Parathyroid adenoma (tissue), 2 donors: ENCODE results near the gene KCTD14.

ENCODE experiments used
- H2AFZ ChIP-seq: fragments of 300-600 bp; sonication (generic); one replicate; pipeline ENCODE4 v1.7.0; 2017; ENCODE audit warnings: antibody characterized with exemption, mild to moderate bottlenecking
- H3K27ac ChIP-seq: fragments of 300-600 bp; sonication (generic); one replicate; pipeline ENCODE4 v1.7.0; 2017
- H3K27me3 ChIP-seq: fragments of 300-600 bp; sonication (generic); one replicate; pipeline ENCODE4 v1.7.0; 2017; ENCODE audit warnings: low read length; ENCODE audit not compliant: control insufficient read depth, insufficient read depth
- H3K36me3 ChIP-seq: fragments of 300-600 bp; sonication (generic); one replicate; pipeline ENCODE4 v1.7.0; 2017; ENCODE audit warnings: low read length; ENCODE audit not compliant: control insufficient read depth, insufficient read depth
- H3K4me1 ChIP-seq: fragments of 300-600 bp; sonication (generic); one replicate; pipeline ENCODE4 v1.7.0; 2017; ENCODE audit warnings: control low read depth
- H3K4me2 ChIP-seq: fragments of 300-600 bp; sonication (generic); one replicate; pipeline ENCODE4 v1.7.0; 2017; ENCODE audit warnings: low read length
- H3K4me3 ChIP-seq: fragments of 300-600 bp; sonication (generic); one replicate; pipeline ENCODE4 v1.7.0; 2017; ENCODE audit warnings: low read depth, low read length
- H3K79me2 ChIP-seq: fragments of 300-600 bp; sonication (generic); one replicate; pipeline ENCODE4 v1.7.0; 2017; ENCODE audit warnings: control low read depth
- H3K9ac ChIP-seq: fragments of 300-600 bp; sonication (generic); one replicate; pipeline ENCODE4 v1.7.0; 2017; ENCODE audit warnings: mild to moderate bottlenecking
- H3K9me3 ChIP-seq: fragments of 300-600 bp; sonication (generic); one replicate; pipeline ENCODE4 v1.7.0; 2017; ENCODE audit warnings: low read length; ENCODE audit not compliant: control insufficient read depth
- TF ChIP-seq, protein P1 (sequence below): fragments of 300-600 bp; sonication (generic); IDR thresholded peaks from one replicate; pipeline ENCODE4 v1.7.0; 2017; ENCODE audit warnings: antibody characterized with exemption, mild to moderate bottlenecking
- donor health status: primary hyperparathyroidism.

KCTD14 gene

DNA sequence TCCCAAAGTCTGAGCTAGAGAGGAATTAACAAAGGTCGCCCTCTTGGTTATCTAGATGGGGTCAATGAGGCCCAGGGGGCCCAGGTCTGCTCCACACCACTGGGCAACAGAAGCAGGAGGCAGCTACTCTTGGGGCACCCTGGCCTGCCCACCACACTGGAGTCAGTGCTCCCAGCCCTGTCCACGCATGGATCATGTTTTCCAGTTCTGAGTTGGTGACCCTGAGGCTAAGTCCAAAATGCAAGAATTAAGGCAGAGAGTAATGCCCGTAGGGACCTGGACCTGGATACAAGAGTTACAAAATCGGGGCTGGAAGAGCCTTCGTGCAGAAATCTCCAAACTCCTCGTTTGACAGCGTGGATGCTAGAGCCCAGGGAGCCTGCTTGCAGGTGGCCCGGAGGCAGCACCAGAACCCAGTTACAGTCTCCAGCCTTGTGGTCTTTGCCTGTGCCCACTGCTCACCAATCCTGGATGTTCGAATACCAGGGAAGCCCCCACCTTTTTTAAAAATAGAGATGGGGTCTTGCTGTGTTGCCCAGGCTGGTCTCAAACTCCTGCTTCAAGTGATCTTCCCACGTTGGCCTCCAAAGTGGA is 34.5 kb upstream of the KCTD14 start:
- TF ChIP-seq, protein P1, sequence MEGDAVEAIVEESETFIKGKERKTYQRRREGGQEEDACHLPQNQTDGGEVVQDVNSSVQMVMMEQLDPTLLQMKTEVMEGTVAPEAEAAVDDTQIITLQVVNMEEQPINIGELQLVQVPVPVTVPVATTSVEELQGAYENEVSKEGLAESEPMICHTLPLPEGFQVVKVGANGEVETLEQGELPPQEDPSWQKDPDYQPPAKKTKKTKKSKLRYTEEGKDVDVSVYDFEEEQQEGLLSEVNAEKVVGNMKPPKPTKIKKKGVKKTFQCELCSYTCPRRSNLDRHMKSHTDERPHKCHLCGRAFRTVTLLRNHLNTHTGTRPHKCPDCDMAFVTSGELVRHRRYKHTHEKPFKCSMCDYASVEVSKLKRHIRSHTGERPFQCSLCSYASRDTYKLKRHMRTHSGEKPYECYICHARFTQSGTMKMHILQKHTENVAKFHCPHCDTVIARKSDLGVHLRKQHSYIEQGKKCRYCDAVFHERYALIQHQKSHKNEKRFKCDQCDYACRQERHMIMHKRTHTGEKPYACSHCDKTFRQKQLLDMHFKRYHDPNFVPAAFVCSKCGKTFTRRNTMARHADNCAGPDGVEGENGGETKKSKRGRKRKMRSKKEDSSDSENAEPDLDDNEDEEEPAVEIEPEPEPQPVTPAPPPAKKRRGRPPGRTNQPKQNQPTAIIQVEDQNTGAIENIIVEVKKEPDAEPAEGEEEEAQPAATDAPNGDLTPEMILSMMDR = no peak
- H3K4me3 ChIP-seq = no peak overlapping the region
- no peak overlapping the region for H3K27ac ChIP-seq
- H3K36me3 ChIP-seq = no peaks in the 10 kb centered on the region
- no peaks in the 10 kb centered on the region for H3K9me3 ChIP-seq
- H3K4me2 ChIP-seq = no peak overlapping the region
- no peak overlapping the region for H2AFZ ChIP-seq
- no peak overlapping the region for H3K9ac ChIP-seq
- H3K4me1 ChIP-seq = peaks cover 9% of the 10 kb centered on the region
- no peaks in the 10 kb centered on the region for H3K27me3 ChIP-seq
- H3K79me2 ChIP-seq = no peaks in the 10 kb centered on the region

DNA sequence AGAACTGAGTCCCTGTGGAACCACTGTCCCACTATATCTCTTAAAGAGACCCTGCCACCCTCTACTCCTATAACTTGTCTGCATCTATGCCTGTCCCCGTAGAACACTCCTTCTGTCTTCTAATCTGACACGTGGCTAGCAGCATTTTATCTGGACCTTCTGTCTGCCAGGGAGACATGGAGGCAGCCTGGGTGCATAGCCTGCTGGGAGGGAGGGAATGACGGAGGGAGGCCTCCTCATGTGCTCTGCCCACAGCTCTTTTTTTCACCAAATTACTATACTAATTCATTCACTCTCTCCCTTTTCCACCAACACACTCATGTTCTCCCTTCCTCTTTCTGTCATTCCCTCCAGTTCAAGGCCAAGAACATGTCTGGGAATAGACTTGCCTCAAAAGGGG is 33.0 kb upstream of the KCTD14 start:
- TF ChIP-seq, protein P1 = no peak
- Histone ChIP-seq H2AFZ (no peak overlapping the region), H3K36me3 (no peaks in the 10 kb centered on the region), H3K27ac (no peak overlapping the region), H3K4me1 (peaks cover 3% of the 10 kb centered on the region), H3K4me3 (no peak overlapping the region), H3K4me2 (no peak overlapping the region), H3K27me3 (no peaks in the 10 kb centered on the region), H3K79me2 (no peaks in the 10 kb centered on the region), H3K9me3 (no peaks in the 10 kb centered on the region), H3K9ac (no peak overlapping the region)

GRCh38 chr11:78054971-78055370 is 31.9 kb upstream of the KCTD14 start:
- Histone ChIP-seq H3K9ac (no peak overlapping the region), H3K4me3 (no peak overlapping the region), H3K36me3 (no peaks in the 10 kb centered on the region), H3K4me2 (no peak overlapping the region), H3K27me3 (no peaks in the 10 kb centered on the region), H3K27ac (no peak overlapping the region), H3K4me1 (no peaks in the 10 kb centered on the region), H2AFZ (no peak overlapping the region), H3K79me2 (no peaks in the 10 kb centered on the region), H3K9me3 (no peaks in the 10 kb centered on the region)
- TF ChIP-seq, protein P1 = no peak

- TF ChIP-seq, protein P1 = no peak
- Histone ChIP-seq H3K36me3 (no peaks in the 10 kb centered on the region), H3K9me3 (no peaks in the 10 kb centered on the region), H3K4me2 (no peak overlapping the region), H3K9ac (no peak overlapping the region), H3K79me2 (no peaks in the 10 kb centered on the region), H3K4me3 (no peak overlapping the region), H2AFZ (no peak overlapping the region), H3K4me1 (peaks cover 5% of the 10 kb centered on the region), H3K27ac (no peak overlapping the region), H3K27me3 (no peaks in the 10 kb centered on the region)
These were observed 28.1 kb upstream of the KCTD14 start for GRCh38 chr11:78050964-78051831.
